ENCODE data around the gene SYT2.
"Not testable (repeated sequence)": the region's sequence is repeated elsewhere in the genome, so short reads cannot be mapped to it uniquely, and the experiment has no call there.

SYT2 gene

DNA sequence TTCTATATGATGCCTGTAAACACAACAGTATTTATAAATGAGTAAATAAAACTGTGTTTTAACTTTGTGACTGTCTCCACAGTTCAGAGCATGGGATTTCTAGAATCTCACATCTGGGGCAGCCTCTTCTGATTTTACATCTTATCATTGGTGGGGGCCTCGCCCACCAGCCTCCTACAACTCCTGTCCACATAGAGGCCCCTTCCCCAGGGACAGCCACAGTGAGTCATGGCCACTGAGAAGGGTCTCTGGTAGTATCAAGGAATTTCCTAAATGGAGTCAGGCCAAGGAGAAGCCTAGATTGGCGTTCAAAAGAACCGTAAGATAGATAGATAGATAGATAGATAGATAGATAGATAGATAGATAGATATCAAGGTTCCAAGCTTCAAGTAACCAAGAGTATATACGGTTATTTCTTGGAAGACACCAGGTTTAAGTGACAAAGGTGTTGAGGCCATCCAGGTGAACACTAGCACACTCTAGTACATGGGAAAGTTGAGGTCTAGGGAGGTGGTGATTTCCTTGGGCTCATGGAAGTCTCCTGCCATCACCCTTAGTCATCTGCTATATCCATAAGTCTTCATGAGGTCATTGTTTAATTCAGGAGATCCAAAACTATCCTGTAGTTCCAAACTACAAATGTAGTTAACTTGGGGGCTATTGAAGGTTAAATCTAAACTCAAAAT, 121.6 kb downstream of the SYT2 start:
- DNase-seq: no peak

DNA sequence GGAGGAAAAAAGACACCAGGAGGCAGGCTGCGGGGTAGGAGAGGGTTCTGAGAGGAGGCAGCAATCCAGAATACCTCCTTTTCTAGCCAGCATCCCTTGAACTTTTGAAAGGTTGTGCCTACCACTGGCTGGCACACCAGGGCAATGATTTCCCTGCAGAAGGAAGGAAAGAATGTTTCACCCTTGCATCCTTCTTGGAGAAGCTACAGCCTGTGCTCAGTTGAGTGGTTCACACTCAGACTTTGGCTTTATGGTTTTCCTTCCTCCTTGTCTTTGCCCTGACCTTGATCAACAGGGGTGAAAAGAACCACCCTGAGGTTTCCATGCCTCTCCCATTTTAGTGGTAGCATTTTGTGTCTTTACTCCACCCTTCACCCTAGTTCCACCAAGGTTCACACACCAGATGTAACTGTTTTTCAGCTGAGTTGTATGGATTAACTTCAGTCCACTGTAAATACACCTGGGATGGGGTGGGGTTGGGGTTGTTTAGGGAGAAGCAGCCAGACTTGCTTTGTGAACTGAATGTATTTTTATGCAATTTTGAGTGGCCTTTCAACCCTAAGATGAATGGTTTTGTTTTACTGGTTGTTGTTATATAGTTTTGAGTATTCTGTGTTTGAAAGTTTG, 122.3 kb downstream of the SYT2 start:
- DNase-seq: no peak

DNA sequence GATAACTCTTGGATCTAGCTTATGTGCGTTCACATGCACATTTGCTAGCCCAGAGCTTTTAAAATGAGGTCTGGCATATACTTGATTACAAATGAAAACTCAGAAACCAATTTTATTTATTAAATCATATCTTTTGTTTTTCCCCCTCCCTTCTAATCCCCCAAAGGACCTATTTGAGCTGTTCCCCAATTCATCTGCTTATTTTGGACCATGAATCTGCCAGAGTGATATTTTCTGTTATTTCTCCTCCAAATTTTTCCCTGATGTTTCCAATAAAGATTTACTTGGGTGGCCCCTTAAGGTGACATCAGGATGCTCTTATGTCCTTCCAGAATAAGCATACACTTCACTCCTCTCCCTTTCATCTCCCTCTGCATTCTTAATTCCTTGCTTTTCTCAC, 123.4 kb downstream of the SYT2 start:
- DNase-seq: no peak

DNA sequence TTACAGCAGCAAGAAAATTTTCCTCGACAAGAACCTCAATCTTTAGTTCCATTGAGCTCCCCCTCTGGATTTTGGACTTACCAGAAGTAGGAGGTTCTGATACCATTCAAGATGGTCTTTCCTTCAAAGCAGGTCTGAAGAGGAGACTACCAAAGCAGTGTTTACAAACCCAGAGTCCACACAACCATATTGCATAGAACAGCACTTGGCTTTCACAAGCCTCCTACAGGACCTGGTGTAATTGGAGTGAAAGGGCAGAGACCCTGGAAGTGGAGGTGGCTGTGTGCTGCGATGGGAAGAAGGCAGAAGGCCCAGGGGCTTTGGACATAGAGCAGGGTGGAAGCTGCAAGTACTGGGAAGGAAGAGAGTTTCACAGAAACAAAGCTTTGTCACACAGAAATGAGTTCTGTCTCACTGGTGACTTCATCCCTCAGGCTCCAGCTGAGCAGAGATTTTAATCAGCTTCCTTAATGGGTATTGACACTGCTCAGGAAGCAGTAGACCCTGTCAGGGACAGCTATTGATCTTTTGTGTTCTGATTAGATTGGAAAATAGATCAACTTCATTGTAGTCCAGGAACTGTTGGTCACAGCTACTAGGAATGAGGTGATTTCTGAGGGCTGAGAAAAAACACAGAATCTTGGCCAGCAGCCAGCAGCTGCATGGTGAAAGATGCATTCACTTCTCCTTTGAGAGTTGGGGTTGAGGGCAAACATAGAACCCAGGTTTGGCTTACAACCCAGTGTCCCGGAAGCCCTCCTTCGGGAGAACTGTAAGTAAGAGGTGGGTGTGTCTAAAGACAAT, 124.0 kb downstream of the SYT2 start:
- DNase-seq: no peak

DNA sequence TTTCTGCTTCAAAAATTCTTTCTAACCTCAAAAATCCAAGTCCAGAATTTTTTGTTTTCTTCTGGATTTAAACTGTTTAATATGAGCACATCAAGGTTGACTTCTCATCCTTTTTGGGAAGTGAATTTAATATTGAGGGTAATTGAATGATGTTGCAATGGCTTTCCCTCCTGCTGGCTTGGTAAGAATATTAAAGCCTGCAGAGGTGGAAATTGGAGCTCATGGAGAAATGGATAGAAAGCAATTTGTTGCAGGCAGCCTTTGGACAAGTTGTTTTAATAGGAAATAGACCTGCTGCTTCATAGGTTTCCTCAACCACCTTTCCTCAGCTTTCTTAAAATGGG, 124.7 kb downstream of the SYT2 start:
- no peak for DNase-seq

DNA sequence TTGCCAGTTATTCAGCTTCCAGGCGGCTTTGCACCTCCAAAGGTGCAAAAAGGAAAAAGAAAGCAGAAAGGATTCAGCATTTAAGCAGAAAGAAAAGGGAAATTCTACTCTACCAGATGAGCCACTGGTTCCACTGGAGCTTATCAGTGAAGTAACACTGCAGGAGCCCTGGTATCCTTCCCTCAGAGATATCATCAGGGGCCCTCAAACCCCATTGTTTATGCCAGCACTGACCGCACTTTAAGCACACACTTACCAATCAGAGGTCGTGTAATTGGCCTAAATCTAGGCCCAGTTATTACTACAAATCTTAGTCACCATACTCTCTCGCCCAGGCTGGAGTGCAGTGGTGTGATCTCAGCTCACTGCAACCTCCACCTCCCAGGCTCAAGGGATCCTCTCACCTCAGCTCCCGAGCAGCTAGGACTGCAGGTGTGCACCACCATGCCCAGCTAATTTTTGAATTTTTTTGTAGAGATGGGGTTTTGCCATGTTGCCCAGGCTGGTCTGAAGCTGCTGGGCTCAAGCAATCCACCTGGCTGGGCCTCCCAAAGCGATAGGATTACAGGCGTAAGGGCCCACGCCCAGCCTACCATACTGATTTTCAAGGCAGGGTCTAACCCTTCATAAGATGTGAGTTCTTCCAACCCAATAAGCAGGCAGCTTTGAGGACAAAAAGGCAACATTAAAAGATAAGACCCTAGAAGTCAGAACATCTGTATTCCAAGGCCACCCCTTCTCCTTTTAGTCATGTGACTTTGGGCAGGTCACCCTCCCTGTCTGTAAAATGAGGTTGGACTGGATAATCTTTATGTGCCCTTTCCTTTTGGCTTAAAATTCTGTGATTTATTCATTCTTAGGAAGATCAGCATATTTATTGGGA, 125.3 kb downstream of the SYT2 start:
- no peak for DNase-seq

DNA sequence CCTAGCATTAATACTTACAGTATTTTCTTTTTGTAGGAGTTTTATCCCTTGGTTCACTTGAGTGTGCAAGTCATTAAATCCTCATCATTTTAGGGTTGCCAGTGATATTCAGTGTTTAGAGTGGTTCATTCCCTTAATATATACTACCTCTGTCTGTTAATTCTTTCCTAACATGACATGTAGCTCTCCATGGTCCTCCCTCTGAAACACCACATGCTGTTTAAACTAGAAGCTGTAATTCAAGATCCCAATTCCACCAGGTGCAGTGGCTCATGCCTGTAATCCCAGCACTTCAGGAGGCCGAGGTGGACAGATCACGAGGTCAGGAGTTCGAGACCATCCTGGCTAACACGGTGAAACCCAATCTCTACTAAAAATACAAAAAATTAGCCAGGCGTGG, 127.9 kb downstream of the SYT2 start:
- not testable (repeated sequence) for DNase-seq

DNA sequence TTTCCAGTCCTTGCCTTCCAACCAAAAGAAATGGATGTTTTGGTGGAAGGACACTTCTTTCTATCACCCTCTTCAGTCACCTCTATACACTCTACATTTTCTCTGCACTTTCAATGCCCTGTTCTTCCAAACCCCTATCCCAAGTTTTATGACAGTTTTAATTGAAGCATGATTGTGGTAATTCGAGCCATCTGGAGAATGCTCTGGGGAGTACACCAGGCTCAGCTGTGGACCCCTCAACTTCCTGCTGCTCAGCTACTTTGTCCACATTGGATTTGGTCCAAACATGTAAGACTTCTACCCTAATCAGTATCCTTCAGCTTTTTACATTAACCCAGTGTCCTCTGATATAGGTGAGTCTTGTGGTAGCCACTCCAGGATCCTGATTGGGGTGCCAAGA, 129.6 kb downstream of the SYT2 start:
- no peak for DNase-seq

DNA sequence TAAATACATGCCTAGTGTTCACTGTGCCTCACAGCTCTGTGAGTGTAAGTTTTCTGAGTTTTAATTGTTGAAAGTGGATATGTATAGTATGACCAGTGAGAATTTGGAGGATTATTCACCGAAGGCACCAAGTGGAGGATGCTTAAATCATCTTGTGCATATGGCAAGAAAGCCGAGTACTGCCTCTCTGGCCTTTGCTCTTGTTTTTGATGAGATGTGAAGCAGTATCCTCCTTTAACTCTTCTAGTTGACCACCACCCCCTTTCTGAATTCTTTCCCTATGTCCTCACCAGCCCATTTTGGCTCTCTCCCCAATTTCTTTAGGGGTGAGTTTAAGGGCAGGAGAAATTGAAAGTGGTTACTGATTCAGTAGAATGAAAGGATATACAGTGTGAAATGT, 130.4 kb downstream of the SYT2 start:
- no peak for DNase-seq

DNA sequence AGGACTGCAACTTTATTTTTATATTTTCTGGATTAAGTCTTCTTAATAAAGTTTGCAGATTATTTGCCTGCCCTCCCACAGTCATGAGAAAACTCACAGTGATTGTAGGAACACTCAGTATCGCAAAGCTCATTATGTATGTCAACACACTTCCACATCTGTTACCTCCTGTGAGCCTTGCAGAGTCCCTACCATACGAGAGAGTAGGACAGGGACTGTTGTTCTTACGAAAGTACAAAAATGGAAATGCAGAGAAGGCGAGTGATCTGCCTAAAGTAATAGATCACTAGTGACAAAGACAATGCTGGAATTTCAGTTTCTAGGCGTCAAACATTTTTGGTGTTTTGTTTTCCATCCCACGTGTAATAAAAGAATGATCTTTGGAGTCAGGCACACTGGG, 131.7 kb downstream of the SYT2 start:
- no peak for DNase-seq

DNA sequence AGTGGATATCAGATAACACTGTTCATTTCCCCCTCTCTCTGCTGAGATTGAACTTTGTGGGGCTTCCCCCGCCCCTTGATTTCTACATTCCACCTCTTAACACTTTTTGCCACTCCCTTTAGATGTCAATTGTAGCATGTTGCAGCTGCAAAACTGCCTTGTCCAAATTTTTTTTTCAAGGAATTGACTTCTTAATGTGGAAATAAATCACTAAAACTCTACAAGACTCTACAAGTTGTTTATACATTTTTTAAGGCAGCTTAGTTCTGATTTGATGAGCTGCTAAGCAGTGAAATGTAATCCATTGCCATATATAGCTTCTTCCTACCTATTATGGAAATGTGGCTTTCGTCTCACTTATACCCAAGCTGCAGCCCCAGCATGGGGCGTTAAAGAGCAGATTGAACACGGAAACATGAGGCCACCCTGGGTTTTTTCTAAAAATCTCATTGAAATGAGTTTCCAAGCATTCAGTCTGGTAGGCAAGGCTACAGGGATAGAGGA, 132.2 kb downstream of the SYT2 start:
- DNase-seq: no peak

DNA sequence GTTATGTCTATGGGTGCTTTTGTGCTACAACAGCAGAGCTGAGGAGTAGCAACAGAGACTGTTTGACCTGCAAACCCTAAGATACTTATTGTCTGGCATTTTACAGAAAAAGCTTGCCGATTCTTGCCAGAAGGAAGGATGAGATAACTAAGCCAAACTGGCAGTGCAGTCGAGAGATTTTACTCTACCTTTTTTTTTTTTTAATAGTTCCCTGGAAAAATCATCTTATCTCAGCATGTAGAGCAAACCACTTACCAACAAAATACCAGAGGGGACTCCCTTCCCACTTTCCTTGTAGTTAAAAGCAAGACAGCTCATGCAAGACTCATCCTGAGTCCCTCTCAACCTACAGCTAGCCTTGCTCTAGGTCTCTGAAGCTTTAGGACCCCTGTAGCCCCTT, 132.9 kb downstream of the SYT2 start:
- no peak for DNase-seq

DNA sequence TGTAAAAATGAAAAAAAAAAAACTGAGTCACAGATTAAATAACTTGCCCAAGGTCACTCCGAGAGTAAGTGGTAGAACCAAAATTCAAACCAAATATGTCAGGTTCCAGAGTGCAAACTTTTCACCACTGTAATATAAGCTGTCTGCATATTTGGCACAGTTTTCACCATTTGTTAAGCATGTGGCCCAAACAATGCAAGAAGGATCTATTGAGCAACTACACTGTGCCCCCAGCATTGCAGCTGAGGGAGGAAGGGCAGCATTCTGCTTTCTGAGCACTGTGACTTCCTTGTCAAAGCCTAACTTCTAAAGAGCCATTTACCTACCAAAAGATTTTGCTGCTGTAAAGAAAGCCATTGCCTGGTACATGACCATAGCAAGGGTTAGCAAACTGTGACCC, 133.4 kb downstream of the SYT2 start:
- no peak for DNase-seq

DNA sequence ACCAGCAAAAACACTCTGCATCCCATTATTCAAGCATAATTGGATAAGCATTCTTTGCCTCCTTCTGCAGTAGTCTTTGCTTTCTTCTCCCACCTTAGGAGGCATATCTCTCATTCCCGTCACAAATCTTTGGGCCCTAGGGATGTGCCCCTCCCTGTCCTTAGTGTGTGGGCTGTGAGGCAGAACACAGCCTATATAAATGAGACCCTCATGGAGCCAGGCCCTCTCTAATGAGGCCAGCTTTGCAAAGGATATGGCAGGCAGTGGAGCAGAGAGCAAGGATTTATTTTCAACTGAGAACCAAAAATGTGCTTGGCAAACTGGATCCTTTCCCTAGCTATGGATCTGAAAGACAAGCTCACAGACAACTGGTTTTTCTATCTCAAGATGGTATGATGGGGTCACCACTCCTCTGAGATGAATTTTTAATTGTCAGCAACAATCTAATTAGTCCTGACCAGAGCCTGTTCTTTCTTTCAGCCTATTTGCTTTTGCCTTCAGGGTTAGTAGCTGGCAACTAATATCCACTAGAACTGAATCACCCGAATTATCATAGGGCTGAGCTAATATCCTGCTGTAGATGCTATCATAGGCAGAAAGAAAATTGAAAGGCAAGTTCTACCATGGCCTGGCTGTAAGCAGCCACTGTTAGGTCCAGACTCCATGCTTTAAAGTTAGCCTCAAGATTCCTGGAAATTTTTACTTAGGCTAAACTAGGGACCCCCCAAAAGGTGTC, 134.2 kb downstream of the SYT2 start:
- DNase-seq: no peak

DNA sequence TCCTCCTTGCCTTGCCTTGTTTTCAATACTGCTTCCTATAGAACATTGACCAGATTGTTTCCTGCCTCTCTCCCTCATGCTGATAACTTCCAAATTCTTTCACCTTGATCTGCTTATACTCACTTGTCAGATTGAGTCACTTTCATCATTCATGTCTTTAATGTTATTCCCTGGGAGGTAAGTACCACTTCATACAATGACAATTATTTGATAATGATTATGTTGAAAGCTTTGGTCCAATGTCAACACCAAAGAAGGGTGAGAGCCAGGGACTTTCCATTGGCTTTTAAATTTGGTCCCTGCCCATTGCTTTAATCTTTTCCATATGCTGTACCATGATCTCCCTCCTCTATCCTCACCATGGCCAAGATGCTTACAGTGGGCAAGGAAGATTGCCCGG, 137.4 kb downstream of the SYT2 start:
- DNase-seq: no peak

DNA sequence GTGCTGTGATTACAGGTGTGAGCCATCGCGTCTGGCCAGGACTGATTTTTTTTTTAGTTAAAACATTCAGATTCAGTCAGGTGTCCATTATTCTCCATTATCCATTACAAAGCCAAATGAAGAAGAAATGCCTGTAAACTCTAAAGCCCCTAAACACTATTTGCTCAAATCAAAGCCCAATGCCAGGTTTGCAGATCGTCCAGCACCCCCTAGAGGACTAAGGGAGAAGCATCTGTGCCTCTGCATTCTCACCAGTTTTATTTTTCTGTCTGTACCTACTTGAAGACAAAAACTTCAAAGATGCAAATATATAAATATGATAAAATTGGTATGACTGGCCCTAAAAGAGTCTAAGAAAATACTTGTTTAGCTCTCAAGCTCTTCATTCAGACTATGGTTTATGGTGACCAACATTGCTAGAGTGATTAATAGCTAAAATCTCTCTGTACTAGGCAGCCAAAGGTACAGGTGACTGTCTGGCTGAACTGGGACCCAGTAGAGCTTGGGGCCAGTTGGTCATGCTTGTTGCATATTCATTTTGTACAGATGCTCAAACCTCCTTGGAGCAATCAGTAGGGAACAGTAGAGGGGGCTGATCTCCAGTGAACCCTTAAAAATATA, 138.4 kb downstream of the SYT2 start:
- DNase-seq: peak; percentile 28 to 34

DNA sequence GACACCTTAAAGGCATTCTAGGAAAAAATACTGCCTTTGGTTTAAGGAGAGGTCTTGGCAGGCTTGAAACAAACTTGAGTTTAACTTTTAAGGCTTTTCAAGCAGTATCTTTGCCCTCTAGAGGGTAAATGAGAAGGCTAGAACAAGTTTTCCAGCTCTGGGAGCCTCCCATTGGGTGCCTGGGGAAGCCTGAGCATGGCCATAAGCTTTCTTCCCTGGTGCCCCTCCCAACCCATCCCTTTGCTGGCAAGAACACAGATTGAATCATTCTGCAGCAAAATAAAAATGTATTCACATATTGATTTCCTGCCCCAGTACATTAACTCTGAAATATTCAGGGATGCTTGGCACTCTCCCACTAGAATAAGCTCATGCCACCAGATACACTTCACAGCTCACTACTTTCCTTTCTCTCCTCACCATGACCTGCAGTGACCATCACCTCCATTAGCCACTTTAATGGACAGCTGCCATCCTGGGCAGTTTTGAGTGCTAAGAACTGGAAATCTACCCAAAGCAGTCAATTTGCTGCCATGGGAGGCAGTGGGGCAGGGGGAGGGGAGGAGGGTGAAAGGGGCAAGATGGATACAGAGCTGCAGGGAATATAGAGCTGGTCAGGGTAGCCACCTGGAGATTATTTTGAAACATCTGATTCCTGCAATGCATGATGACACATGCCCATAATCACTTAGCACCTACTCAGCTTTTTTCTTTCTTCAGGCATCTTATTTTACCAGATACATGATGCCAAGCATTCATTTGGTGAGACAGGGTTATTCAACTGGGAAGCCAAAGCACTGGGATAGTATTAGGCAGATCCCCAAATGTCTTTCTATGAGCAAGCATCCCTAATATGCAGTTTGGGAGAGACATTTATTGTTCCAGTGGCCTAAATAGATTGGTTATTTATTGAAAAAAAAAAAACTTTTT, 140.6 kb downstream of the SYT2 start:
- no peak for DNase-seq

DNA sequence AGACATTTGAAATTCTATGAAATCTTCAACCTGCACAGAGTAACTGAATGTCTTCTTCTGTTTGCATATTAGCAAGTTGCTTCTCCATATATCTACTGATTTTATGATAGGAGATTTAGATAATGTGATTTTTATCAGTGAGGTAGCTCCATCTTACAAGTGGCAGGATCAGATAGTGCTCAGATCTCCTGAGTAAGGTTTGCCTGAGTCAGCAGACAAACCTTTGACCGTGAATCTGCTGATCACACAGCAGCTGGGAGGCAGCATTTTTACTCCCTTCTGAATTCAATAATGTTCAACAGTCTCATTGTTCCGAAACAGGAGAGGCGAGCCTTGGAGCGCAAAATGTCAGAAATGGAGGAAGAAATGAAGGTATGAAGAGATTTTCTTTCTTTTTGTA, 141.4 kb downstream of the SYT2 start:
- DNase-seq: no peak

DNA sequence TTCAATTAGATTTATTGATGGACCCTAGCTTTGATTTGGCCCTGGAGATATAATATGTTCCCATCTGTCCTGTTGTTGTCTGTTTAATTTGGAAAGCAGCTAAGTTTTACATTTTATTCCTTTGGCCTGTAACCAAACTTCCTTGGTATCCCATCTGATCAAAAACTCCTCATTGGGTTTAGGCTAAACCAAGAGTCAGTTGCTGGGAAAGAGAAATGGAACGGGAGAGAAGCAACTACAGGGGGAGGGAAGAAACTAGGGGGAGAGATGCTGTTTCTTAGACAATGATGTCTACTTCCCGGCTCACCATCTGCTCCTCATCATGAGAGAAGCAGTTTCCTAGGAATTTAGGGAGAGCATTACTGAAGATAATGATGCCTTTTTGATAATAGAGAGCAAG, 141.8 kb downstream of the SYT2 start:
- no peak for DNase-seq

DNA sequence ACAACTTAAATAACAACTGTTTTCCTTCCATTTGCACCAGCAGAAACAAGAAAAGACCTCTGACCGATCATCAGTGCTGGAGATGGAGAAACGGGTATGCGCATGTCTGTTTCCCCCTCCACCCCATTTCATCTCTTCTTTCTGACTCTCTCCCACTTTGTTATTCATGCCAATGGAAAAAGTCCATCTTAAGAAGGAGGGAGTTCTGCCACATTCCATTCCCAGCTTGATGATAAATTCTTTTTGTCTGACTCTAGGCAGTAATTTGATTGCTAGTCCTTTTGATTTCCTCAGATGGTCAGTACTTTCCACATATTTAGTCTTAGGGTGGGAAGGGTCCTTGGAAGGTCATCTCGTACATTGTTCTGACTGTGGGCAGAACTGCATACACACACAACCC, 142.5 kb downstream of the SYT2 start:
- DNase-seq: no peak

All from activated T-cell treated with anti-CD3 and anti-CD28 coated beads, Interleukin-2, amount 50 U/mL, for 48 hours (primary cell).